ENCODE data around the gene RAD1.
"Not testable (repeated sequence)": the region's sequence is repeated elsewhere in the genome, so short reads cannot be mapped to it uniquely, and the experiment has no call there.

The RAD1 gene

GRCh38 chr5:34915139-34915855 lies at the start of gene RAD1, which contains the start of gene BRIX1:
RAD1 (minus strand) TSS chr5:34915504; CDS start chr5:34914892, 612 bp downstream.
BRIX1 (plus strand) TSS chr5:34915711; CDS start chr5:34915739, 28 bp downstream.
- peak; percentile 93 to 95 for DNase-seq

- peak in 1 of 2 experiments; percentile 15 for DNase-seq
Observed at GRCh38 chr5:34959323-34959722, 44.0 kb upstream of the RAD1 start.

GRCh38 chr5:34957857-34958690 lies 42.8 kb upstream of the RAD1 start:
- peak in 1 of 2 experiments; percentile 5 for DNase-seq

GRCh38 chr5:34957321-34957720 lies 42.0 kb upstream of the RAD1 start:
- DNase-seq: no peak

GRCh38 chr5:34944460-34945047 lies 29.2 kb upstream of the RAD1 start:
- no peak for DNase-seq

- no peak for DNase-seq
Observed at GRCh38 chr5:34944044-34944443, 28.7 kb upstream of the RAD1 start.

GRCh38 chr5:34941936-34942335 lies 26.6 kb upstream of the RAD1 start:
- DNase-seq: no peak

GRCh38 chr5:34932947-34933346 lies 17.6 kb upstream of the RAD1 start:
- DNase-seq: no peak

GRCh38 chr5:34930870-34931269 lies 15.6 kb upstream of the RAD1 start:
- no peak for DNase-seq

- DNase-seq: no peak
Observed at GRCh38 chr5:34930462-34930844, 15.1 kb upstream of the RAD1 start.

GRCh38 chr5:34929720-34930461 lies 14.6 kb upstream of the RAD1 start:
- DNase-seq: peak; percentile 78 to 82

- DNase-seq: peak; percentile 99
Observed at GRCh38 chr5:34929134-34929719, 13.9 kb upstream of the RAD1 start, which contains the start of gene DNAJC21. DNAJC21 (plus strand) TSS chr5:34929559; CDS start chr5:34929820, 261 bp downstream.

- no peak for DNase-seq
Observed at GRCh38 chr5:34928267-34928666, 13.0 kb upstream of the RAD1 start.

- no peak for DNase-seq
Observed at GRCh38 chr5:34927785-34928184, 12.5 kb upstream of the RAD1 start.

GRCh38 chr5:34926318-34926888 lies 11.1 kb upstream of the RAD1 start:
- no peak for DNase-seq

- DNase-seq: no peak
Observed at GRCh38 chr5:34924462-34924765, 9.1 kb upstream of the RAD1 start.

GRCh38 chr5:34923694-34924461 lies 8.6 kb upstream of the RAD1 start:
- DNase-seq: peak in 1 of 2 experiments; percentile 20

GRCh38 chr5:34923256-34923655 lies 8.0 kb upstream of the RAD1 start:
- not testable (repeated sequence) for DNase-seq

- no peak for DNase-seq
Observed at GRCh38 chr5:34919077-34919476, 3.8 kb upstream of the RAD1 start.

GRCh38 chr5:34918025-34918424 lies 2.7 kb upstream of the RAD1 start:
- DNase-seq: no peak

GRCh38 chr5:34916518-34916917 lies 1.2 kb upstream of the RAD1 start:
- no peak for DNase-seq

GRCh38 chr5:34915856-34916192 lies 520 bp upstream of the RAD1 start:
- no peak for DNase-seq
